Left renal pelvis (tissue), 4 donors: Measurements from ENCODE around the gene GRAMD1A. TPM values are rescaled to one million over a fixed set of nuclear protein-coding genes. Genes with fewer than 3 reads are reported as not detected.
A peak's percentile ranks its signal among the peaks of the same experiment; 100 is the strongest.

ENCODE experiments used
- DNase-seq, 4 donors: peaks; one replicate each; pipeline ENCODE4 v3.0.0-alpha.2; 2013; ENCODE audit warnings: low read depth in 4 of 4, low spot score in 3 of 4
- polyA plus RNA-seq, 4 donors: library from polyadenylated mRNA; unstranded; fragments of 120-200 nt; gene quantifications; one replicate each; pipeline ENCODE4 v1.2.1, GENCODE V29; 2013; ENCODE audit not compliant: insufficient read length in 4 of 4

The GRAMD1A gene
- polyA plus RNA-seq, 4 donors = 47.1 to 102 (median 66.3) TPM

DNA sequence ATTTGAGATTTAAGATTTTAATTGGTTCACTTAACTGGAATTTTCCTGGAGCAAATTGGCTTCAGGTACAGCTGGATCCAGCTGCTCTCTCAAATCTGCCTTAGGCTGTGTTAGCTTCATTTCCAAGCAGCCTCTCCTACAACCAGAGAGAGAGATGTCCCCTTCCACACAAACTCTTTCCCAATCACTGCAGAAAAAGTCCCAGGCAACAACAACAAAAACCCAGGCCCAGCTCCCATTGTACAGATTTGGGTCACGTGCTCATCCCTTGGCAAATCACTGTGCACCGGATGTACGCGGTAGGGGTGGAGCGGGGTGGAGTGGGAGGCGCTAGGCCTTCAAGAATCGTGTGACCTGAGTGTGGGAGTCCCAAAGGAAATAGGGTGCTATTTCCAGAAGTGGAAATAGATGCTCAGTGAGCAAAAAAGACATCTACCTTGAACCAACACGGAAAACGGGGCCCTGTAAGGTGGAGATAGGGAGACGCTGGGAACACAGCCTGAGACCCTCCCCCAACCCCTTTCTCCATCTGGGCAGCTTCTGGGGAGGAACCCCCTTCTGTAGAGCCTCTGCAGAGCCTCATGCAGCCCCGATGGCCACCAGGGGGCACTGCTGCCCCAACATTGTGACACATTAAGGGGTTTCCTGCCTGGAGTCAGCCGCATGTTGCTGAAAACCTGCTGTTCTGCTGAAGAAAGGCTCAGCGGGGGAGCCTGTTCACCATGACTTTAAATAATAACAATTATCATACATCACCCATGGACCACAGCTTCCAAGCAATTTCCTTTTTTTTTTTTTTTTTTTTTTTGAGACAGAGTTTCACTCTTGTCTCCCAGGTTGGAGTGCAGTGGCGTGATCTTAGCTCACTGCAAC is 66.8 kb downstream of the GRAMD1A start:
- DNase-seq = peak in 3 of 4 donors; percentile 69 to 75 (median 72)

DNA sequence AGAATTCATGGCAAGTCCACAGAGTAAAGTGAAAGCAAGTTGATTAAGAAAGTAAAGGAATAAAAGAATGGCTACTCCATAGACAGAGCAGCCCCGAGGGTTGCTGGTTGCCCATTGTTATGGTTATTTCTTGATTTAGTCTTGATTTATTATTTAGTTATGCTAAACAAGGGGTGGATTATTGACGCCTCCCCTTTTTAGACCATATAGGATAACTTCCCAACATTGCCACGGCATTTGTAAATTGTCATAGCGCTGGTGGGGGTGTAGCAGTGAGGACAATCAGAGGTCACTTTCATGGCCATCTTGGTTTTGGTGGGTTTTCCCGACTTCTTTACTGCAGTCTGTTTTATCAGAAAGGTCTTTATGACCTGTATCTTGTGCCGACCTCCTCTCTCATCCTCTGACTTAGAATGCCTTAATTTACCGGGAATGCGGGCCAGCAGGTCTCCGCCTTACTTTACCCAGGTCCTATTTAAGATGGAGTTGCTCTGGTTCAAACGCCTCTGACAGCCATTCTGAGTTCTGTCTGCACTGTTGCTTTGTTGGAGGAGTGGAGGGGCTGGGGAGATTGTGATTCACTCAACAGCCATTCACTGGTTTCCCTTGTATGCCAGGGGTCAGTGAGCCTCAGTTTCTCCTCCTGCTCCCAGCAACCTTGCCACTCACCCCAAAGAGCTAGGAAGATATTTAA is 69.0 kb downstream of the GRAMD1A start:
- no peak for DNase-seq

- no peak for DNase-seq
Observed at GRCh38 chr19:35069696-35070095, 69.6 kb downstream of the GRAMD1A start.

DNA sequence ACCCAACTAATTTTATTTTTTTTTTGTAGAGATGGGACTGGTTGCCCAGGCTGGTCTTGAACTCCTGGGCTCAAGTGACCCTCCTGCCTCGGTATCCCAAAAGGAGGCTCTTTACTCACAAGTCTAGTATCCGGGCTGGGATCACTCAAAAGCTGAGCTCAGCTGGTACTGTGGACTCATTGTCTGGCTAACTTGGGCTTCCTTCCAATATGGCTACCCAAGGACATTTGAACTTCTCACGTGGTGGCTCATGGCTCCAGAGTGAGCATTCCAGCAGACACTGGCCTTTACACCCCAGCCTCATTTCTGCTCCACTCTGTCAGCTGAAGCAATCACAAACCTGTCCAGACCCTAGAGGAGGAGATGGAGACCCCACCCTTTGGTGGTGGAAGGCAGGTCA is 70.3 kb downstream of the GRAMD1A start:
- DNase-seq = no peak

- DNase-seq = no peak
Observed at GRCh38 chr19:35073516-35073915, 73.4 kb downstream of the GRAMD1A start.

DNA sequence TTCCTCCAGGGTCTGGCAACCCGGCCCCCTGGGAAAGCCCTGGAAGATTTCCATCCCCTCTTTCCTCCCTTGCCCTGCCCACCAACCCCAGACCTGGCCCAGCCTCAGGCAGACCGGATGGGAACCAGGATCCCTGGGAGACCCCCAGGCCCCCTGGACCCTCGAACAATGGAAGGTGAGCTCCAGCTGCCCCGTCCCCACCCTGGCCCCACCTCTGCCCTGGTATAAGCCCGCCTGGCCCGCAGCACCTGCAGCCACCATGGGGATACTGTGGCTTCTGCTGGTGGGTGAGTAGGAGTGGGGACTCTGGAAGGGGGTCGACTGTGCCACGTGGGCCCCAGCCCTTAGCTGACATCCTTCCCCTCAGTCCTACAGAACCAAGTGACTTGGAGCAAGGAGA is 73.8 kb downstream of the GRAMD1A start:
- DNase-seq = no peak

DNA sequence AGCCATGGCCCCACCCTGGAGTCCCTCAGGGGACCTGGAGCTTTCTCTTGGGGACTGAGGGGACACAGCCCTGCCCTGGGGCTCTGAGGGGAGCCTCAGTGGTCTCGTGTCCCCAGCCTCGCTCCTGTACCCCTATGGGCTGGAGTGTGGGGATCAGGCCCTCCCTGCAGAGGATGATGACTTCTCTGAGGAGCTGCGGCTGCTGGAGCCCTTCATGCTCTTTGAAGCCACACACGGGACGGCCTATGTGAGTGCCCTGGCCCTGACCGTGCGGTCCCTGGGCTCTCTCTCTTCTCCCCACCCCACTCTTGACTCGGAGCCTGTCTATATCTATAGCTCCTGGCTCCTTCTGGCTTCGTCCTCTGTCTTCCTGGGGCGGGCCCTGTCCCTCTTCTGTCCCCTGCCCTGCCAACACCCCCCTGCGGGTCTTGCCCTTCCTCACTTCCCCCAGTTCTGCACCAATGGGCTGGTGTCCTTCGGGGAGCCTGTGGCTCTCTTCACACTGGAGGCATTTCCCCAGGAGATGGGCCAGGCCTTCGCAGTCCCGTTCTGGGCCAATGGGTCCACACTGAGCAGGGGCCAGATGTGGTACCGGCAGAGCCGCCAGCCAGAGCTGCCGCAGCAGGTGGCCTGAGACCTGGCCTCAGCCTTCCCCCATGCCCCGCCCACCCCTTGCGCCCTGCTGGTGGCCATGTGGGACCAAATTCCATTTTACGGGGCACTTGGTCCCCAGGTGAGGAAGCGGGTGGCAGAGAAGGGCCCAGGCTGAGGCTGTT is 74.5 kb downstream of the GRAMD1A start:
- no peak for DNase-seq

GRCh38 chr19:35075202-35076025 is 75.3 kb downstream of the GRAMD1A start:
- DNase-seq = no peak

- DNase-seq = no peak
Observed at GRCh38 chr19:35076026-35076370, 75.9 kb downstream of the GRAMD1A start.

Other genes with a start within 250 kb of the GRAMD1A start
- 10 to 100 TPM; 12.3 to 18.9 (median 12.8) TPM for gene ZNF599, start 227.1 kb upstream of the GRAMD1A start, polyA plus RNA-seq
- gene ZNF30, start 73.4 kb upstream of the GRAMD1A start, polyA plus RNA-seq = 1 to 10 TPM; 5.6 to 7.3 (median 7.1) TPM
- 1 to 10 TPM; 5.2 to 7.4 (median 5.9) TPM for gene ZNF792, start 36.1 kb upstream of the GRAMD1A start, polyA plus RNA-seq
- 1 to 10 TPM in 3 of 4 donors, under 1 TPM in 1; 0.74 to 2.1 (median 1.2) TPM for gene SCN1B, start 30.1 kb downstream of the GRAMD1A start, polyA plus RNA-seq
- gene HPN, start 41.4 kb downstream of the GRAMD1A start, polyA plus RNA-seq = 100 to 1,000 TPM in 1 of 4 donors, 10 to 100 TPM in 2, 1 to 10 TPM in 1; 2.6 to 118 (median 79.0) TPM
- gene FXYD3, start 115.5 kb downstream of the GRAMD1A start, polyA plus RNA-seq = 10 to 100 TPM in 3 of 4 donors, under 1 TPM in 1; 0.48 to 35.2 (median 22.5) TPM
- 10 to 100 TPM in 1 of 4 donors, 1 to 10 TPM in 3; 2.7 to 14.3 (median 3.5) TPM for gene LGI4, start 134.7 kb downstream of the GRAMD1A start, polyA plus RNA-seq
- 10 to 100 TPM; 22.3 to 73.8 (median 27.2) TPM for gene FXYD1, start 138.5 kb downstream of the GRAMD1A start, polyA plus RNA-seq
- 1 to 10 TPM in 3 of 4 donors, under 1 TPM in 1; 0.82 to 6.6 (median 1.3) TPM for gene FXYD7, start 142.9 kb downstream of the GRAMD1A start, polyA plus RNA-seq
- gene FXYD5, start 154.4 kb downstream of the GRAMD1A start, polyA plus RNA-seq = 10 to 100 TPM; 13.2 to 33.5 (median 27.9) TPM
- gene FAM187B, start 228.4 kb downstream of the GRAMD1A start, polyA plus RNA-seq = not detected
- gene LSR, start 248.7 kb downstream of the GRAMD1A start, polyA plus RNA-seq = 10 to 100 TPM in 3 of 4 donors, 1 to 10 TPM in 1; 7.9 to 66.3 (median 47.9) TPM